OCI-LY7 (cell line): ENCODE data around the gene COL6A6. TPM values are rescaled to one million over a fixed set of nuclear protein-coding genes. Genes with fewer than 3 reads are reported as not detected.

Experiments
- BruUV-seq: library from RNA; stranded (reverse); fragments of 400-500 nt; replicated peaks from 2 replicates; lab custom pipeline; 2021; lab: Mats Ljungman, UMichigan
- CTCF ChIA-PET: fragments of 300-600 bp; sonication (Branson Sonifier 250); formaldehyde crosslinking; loops from one replicate; lab custom pipeline; 2022; ENCODE audit warnings: antibody characterized with exemption; ENCODE audit not compliant: unreplicated experiment; lab: Charles Lee
- POLR2A ChIA-PET: fragments of 300-600 bp; sonication (Branson Sonifier 250); formaldehyde crosslinking; loops from one replicate; lab custom pipeline; 2022; ENCODE audit warnings: antibody characterized with exemption; lab: Charles Lee
- DNase-seq: peaks from one replicate; pipeline ENCODE4 v3.0.0-alpha.2; 2015; ENCODE audit warnings: low spot score
- H2AFZ ChIP-seq: fragments of 200-600 bp; sonication (generic), shearing (Covaris generic); 2 replicates; pipeline ENCODE4 v1.6.1; 2014; ENCODE audit warnings: mild to moderate bottlenecking, antibody characterized with exemption, low read length, moderate library complexity
- H3K27ac ChIP-seq: fragments of 200-600 bp; sonication (generic); 2 replicates; pipeline ENCODE4 v1.5.1; 2014; ENCODE audit warnings: mixed run types, low read depth, mild to moderate bottlenecking, moderate library complexity, low read length, inconsistent platforms; ENCODE audit not compliant: poor library complexity, severe bottlenecking
- H3K36me3 ChIP-seq: fragments of 200-600 bp; sonication (generic); 2 replicates; pipeline ENCODE4 v1.6.1; 2014; ENCODE audit warnings: mild to moderate bottlenecking, antibody characterized with exemption, low read length, moderate library complexity, mixed read lengths; ENCODE audit not compliant: insufficient read depth
- H3K4me1 ChIP-seq: fragments of 200-600 bp; sonication (generic); 2 replicates; pipeline ENCODE4 v1.5.1; 2014; ENCODE audit warnings: mild to moderate bottlenecking, low read length; ENCODE audit not compliant: insufficient read depth, poor library complexity, severe bottlenecking
- H3K4me2 ChIP-seq: fragments of 200-600 bp; sonication (generic); 2 replicates; pipeline ENCODE4 v1.6.1; 2014; ENCODE audit warnings: mild to moderate bottlenecking, low read length
- H3K4me3 ChIP-seq: fragments of 200-600 bp; sonication (generic); 2 replicates; pipeline ENCODE4 v1.5.1; 2014; ENCODE audit warnings: mild to moderate bottlenecking, low read depth, low read length; ENCODE audit not compliant: poor library complexity, severe bottlenecking
- H3K79me2 ChIP-seq: fragments of 200-600 bp; sonication (generic); 2 replicates; pipeline ENCODE4 v1.6.1; 2016; ENCODE audit warnings: low read depth, mild to moderate bottlenecking, low read length, moderate library complexity, mixed read lengths; ENCODE audit not compliant: insufficient read depth
- H3K9me2 ChIP-seq: fragments of 200-600 bp; sonication (generic); 2 replicates; pipeline ENCODE4 v1.6.1; 2016; ENCODE audit warnings: mild to moderate bottlenecking, low read length, mixed read lengths; ENCODE audit not compliant: insufficient read depth
- H3K9me3 ChIP-seq: fragments of 200-600 bp; sonication (generic); 2 replicates; pipeline ENCODE4 v1.6.1; 2014; ENCODE audit warnings: mild to moderate bottlenecking, mixed run types, low read length, mixed read lengths
- H4K20me1 ChIP-seq: fragments of 200-600 bp; sonication (generic); 2 replicates; pipeline ENCODE4 v1.6.1; 2014; ENCODE audit warnings: mild to moderate bottlenecking, antibody characterized with exemption, low read length, moderate library complexity, mixed read lengths; ENCODE audit not compliant: insufficient read depth
- CTCF ChIP-seq: fragments of 200-600 bp; sonication (generic); conservative IDR thresholded peaks from 2 replicates; pipeline ENCODE4 v1.5.1; 2014; ENCODE audit warnings: mild to moderate bottlenecking, antibody characterized with exemption, low read length, moderate library complexity, mixed read lengths
- EZH2phosphoT487 ChIP-seq: fragments of 200-600 bp; sonication (generic); IDR thresholded peaks from 2 replicates; pipeline ENCODE4 v1.6.1; 2018; ENCODE audit warnings: low read depth, borderline replicate concordance, mild to moderate bottlenecking, mixed run types, antibody characterized with exemption, low read length, moderate library complexity, mixed read lengths
- intact Hi-C: fragments of 100-400 bp; cut with micrococcal nuclease; formaldehyde crosslinking; loops from one replicate; pipeline ENCODE4 v1.10.0; 2022; ENCODE audit not compliant: unreplicated experiment
- total RNA-seq, 2 experiments: library from RNA; depleted of rRNA in 1 of 2; stranded (reverse); fragments of >200 nt in 1 of 2; shearing (Covaris generic) in 1 of 2; gene quantifications; 2 replicates each; pipeline ENCODE4 v1.2.3, GENCODE V29; 2014 to 2022

The COL6A6 gene
- total RNA-seq, 2 experiments from 2014 or later: not detected

GRCh38 chr3:130537673-130538304 lies 20.8 kb downstream of the COL6A6 start:
- Histone ChIP-seq H3K36me3 (no peaks in the 10 kb centered on the region), H3K9me2 (no peaks in the 10 kb centered on the region), H3K4me3 (no peak overlapping the region), H3K4me2 (no peak overlapping the region), H3K4me1 (no peaks in the 10 kb centered on the region), H2AFZ (no peak overlapping the region), H3K27ac (no peak overlapping the region), H3K9me3 (no peaks in the 10 kb centered on the region), H4K20me1 (no peaks in the 10 kb centered on the region), H3K79me2 (no peaks in the 10 kb centered on the region)
- no TSS peak for BruUV-seq
- ChIA-PET POLR2A (interaction anchor here (0.6 kb wide), 1 partner anchor 9 kb away, joined by 6 read pairs; no protein-coding TSS in a partner anchor), CTCF (no interaction called here)
- intact Hi-C loops: loop anchor here (2.0 kb wide), 1 partner anchor 261 kb away; no protein-coding TSS in a partner anchor
- no peak for DNase-seq
- TF ChIP-seq CTCF: no peak
- no peak for TF ChIP-seq EZH2phosphoT487

GRCh38 chr3:130539005-130539404 lies 22.0 kb downstream of the COL6A6 start:
- Histone ChIP-seq H3K27ac (no peak overlapping the region), H3K9me2 (no peaks in the 10 kb centered on the region), H3K9me3 (no peaks in the 10 kb centered on the region), H2AFZ (no peak overlapping the region), H3K4me1 (peaks cover 8% of the 10 kb centered on the region), H4K20me1 (no peaks in the 10 kb centered on the region), H3K79me2 (no peaks in the 10 kb centered on the region), H3K36me3 (no peaks in the 10 kb centered on the region), H3K4me3 (no peak overlapping the region), H3K4me2 (no peak overlapping the region)
- DNase-seq: peak; percentile 49
- no TSS peak for BruUV-seq
- POLR2A ChIA-PET: no interaction called here
- TF ChIP-seq EZH2phosphoT487 (no peak), CTCF (peak; percentile 79)
- CTCF ChIA-PET: interaction anchor here (0.5 kb wide), 1 partner anchor 75 kb away, joined by 3 read pairs; no protein-coding TSS in a partner anchor
- intact Hi-C loops: loop anchor here (2.0 kb wide), 1 partner anchor 262 kb away; no protein-coding TSS in a partner anchor

- no TSS peak for BruUV-seq
- no peak for DNase-seq
- CTCF ChIA-PET: no interaction called here
- Histone ChIP-seq H4K20me1 (no peaks in the 10 kb centered on the region), H3K27ac (no peak overlapping the region), H3K4me3 (no peak overlapping the region), H2AFZ (peak overlapping the region; percentile 15; the same call in 1 of the 2 replicates), H3K9me2 (no peaks in the 10 kb centered on the region), H3K9me3 (no peaks in the 10 kb centered on the region), H3K4me2 (no peak overlapping the region), H3K4me1 (peaks cover 8% of the 10 kb centered on the region), H3K79me2 (no peaks in the 10 kb centered on the region), H3K36me3 (no peaks in the 10 kb centered on the region)
- intact Hi-C loops: no loop called here
- TF ChIP-seq CTCF (no peak), EZH2phosphoT487 (no peak)
- POLR2A ChIA-PET: interaction anchor here (0.7 kb wide), 1 partner anchor 24 kb away, joined by 13 read pairs; no protein-coding TSS in a partner anchor
These were observed 26.3 kb downstream of the COL6A6 start for GRCh38 chr3:130543322-130543721.
